ENCODE data around the gene FAM169A.
"Not testable (repeated sequence)": the region's sequence is repeated elsewhere in the genome, so short reads cannot be mapped to it uniquely, and the experiment has no call there.

The FAM169A gene, protein sequence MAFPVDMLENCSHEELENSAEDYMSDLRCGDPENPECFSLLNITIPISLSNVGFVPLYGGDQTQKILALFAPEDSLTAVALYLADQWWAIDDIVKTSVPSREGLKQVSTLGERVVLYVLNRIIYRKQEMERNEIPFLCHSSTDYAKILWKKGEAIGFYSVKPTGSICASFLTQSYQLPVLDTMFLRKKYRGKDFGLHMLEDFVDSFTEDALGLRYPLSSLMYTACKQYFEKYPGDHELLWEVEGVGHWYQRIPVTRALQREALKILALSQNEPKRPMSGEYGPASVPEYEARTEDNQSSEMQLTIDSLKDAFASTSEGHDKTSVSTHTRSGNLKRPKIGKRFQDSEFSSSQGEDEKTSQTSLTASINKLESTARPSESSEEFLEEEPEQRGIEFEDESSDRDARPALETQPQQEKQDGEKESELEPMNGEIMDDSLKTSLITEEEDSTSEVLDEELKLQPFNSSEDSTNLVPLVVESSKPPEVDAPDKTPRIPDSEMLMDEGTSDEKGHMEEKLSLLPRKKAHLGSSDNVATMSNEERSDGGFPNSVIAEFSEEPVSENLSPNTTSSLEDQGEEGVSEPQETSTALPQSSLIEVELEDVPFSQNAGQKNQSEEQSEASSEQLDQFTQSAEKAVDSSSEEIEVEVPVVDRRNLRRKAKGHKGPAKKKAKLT

DNA sequence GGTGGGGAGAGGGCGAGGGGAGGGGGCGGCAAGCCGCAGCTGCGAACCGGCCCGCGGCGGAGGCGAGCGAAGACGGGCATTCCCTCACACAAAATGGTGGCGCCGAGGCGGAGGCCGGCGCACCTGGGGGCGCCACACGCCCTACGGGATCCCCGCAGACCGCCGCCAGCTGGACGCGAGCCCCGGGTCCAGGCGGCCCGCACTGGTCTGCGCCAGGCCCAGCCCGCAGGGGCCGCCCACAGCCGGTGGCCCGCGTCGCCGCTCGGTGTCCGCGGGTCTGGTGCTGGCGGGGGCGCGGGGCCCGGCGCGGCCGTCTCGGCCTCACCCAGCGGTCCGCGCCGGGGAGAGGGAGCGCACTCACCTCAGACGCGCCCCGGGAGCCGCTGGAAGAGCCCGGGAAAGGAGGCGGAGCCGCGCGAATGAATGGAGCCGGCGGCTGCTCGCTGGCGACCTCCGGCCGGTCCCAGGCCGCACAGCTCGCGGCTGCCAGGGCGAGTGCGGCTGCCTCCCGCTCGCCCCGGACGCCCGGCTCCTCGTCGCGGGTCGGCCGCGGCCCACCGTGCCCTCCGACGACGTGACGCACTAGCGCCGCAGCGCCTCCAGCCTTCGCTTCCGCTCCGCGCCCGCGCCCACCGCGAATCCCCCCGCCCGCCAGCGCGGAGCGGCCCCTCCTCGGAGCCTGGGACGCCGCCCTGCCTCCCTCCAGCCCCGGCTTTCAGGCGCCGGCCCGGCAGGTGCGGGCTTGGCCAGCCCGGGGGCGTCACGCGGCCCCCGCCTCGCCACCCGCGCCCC is at the start of gene FAM169A:
Gene FAM169A (minus strand): TSS at position 584 of the 792 bp plus-strand sequence. CDS start 24,711 bp downstream, outside the sequence.
- peak; percentile 44 for DNase-seq

DNA sequence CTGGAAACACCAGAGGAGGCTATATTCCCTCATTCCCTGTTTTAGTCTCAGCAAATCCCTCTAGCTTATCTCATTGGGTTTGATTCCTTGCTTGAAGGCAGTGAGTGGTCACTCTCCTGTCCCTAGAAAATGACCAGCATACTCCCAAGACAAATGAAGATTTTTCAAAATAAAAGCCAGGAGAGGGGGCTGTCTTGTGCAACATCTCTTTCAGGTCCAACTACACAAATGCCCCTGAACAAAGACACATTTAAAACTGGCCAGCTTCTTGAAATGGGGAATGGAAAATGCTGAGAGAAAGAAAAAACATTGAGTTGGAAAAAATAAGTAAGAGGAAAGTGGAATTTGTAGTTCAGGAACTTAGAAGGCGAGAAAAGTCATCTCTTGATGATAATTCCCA is 49.3 kb upstream of the FAM169A start:
- no peak for DNase-seq

DNA sequence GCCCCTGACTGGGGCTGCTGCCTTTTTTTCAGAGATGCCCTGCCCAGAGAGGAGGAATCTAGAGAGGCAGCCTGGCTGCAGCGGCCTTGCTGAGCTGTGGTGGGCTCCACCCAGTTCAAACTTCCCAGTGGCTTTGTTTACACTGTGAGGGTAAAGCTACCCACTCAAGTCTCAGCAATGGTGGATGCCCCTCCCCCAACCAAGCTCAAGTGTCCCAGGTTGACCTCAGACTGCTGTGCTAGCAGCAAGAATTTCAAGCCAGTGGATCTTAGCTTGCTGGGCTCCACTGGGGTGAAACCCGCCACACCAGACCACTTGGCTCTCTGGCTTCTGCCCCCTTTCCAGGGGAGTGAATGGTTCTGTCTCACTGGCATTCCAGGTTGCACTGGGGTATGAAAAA is 45.2 kb upstream of the FAM169A start:
- not testable (repeated sequence) for DNase-seq

DNA sequence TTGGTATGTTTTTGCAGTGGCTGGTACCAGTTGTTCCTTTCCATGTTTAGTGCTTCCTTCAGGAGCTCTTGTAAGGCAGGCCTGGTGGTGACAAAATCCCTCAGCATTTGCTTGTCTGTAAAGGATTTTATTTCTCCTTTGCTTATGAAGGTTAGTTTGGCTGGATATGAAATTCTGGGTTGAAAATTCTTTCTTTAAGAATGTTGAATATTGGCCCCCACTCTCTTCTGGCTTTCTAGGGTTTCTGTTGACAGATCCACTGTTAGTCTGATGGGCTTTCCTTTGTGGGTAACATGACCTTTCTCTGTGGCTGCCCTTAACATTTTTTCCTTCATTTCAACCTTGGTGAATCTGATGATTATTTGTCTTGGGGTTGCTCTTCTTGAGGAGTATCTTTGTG is 43.7 kb upstream of the FAM169A start:
- DNase-seq: not testable (repeated sequence)

DNA sequence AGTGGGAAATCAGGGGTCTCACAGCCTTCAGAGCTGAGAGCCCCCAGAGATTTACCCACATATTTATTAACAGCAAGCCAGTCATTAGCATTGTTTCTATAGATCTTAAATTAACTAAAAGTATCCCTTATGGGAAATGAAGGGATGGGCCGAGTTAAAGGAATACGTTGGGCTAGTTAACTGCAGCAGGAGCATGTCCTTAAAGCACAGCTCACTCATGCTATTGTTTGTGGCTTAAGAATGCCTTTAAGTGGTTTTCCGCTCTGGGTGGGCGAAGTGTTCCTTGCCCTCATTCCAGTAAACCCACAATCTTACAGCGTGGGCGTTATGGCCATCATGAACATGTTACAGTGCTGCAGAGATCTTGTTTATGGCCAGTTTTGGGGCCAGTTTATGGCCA is 42.0 kb upstream of the FAM169A start:
- DNase-seq: not testable (repeated sequence)

DNA sequence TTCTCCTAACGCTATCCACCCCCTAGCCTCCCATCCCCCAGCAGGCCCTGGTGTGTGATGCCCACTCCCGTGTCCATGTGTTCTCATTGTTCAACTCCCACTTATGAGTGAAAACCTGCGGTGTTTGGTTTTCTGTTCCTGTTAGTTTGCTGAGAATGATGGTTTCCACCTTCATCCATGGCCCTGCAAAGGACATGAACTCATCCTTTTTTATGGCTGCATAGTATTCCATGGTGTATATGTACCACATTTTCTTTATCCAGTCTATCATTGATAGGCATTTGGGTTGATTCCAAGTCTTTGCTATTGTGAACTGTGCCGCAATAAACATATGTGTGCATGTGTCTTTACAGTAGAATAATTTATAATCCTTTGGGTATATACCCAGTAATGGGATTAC is 38.5 kb upstream of the FAM169A start:
- DNase-seq: not testable (repeated sequence)

DNA sequence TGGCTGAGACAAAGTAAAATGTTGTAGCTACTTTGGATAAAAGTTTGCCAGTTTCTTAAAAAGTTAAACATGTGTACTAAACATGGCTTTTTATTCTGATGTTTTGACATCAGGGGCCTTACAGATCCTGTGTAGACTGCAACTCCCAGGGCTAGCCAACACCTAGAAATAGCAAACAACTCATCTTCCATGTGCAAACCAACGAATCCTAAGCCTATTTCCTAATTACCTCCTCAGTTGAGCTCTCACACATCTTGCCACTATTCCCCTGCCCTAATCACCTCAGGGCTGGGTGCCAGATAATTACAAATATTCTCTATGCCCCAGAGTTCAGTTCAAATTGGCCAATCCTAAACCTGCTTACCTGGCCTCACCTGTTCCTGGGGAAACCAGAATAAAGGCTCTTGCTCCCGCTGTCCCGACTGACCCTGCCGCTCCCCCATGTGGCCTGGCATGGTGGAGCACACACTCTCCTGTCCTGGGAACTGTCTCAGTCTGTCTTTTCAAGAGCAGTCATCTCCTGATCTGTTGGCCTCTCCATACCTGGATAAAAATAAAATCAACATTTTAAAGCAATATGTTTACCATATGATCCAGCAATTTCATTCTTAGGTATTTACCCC is 37.1 kb upstream of the FAM169A start:
- peak; percentile 10 for DNase-seq

DNA sequence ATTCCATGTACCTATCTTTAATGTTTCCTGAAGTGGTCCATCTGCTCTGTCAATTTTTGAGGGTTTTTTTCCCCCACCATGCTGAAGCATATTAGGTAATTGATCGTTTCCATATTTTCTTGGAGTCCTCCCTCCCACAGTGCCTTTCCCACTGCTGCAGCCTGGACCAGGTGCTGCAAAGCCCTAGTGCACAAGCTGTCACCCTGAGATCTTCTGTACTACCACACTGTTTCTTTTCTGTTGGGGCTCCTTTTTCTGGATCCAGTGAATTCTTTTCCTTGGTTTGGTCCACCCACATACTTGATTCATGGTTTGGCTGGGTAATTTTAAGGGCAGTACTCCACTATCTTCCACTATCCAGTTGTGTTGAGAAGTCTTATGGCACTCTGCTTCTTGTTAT is 30.9 kb upstream of the FAM169A start:
- DNase-seq: no peak

DNA sequence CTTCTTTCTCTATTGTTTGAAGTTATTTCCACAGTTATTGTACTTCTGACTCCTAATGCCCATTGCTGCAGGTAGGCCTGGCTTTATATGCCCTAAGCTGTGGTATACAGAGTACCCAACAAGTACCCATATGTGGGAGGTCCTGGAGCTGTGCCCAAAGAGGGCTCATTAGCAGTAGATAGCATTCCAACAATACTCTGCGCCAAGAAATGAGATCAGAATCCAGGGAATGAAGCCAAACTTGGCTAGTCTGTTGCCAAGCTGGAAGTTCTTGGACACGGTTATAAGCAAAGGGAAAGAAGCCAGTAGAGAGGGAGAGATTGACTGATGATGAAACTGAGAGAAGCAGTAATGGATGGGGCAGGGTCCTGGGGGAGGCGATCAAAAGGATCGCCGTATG is 29.7 kb upstream of the FAM169A start:
- DNase-seq: no peak

DNA sequence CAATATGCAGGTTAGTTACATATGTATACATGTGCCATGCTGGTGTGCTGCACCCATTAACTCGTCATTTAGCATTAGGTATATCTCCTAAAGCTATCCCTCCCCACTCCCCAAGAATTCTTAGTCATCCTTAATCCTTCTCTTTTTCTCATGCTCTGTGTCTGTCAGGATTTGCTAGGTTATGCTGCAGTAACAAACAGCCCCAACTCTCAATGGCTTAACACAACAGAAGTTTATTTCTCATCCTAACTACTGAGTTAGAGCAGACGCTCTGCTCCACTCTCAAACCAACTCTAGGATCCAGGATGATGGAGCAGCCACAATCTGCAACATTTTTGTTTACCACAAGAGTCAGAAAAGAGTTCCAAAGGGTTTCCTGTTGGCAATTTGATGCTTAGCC is 28.2 kb upstream of the FAM169A start:
- no peak for DNase-seq

DNA sequence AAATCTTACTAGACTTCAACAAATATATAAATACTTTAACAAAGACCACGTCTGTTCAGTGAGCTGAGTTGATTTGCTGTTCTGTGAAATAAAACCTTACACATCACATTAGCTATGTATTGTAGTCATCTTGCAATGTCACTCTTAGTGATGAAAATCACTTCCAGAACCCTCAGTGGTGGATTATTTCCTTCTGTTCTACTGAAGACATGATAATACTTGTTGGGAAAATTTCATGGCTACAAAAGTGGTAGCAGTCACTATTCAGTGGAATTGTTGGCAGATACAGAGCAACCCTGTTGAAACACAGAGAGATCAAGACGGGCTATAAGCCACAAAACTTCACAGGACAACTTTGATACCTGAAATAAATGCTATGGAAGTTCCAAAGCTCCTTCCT is 26.7 kb upstream of the FAM169A start:
- DNase-seq: no peak

DNA sequence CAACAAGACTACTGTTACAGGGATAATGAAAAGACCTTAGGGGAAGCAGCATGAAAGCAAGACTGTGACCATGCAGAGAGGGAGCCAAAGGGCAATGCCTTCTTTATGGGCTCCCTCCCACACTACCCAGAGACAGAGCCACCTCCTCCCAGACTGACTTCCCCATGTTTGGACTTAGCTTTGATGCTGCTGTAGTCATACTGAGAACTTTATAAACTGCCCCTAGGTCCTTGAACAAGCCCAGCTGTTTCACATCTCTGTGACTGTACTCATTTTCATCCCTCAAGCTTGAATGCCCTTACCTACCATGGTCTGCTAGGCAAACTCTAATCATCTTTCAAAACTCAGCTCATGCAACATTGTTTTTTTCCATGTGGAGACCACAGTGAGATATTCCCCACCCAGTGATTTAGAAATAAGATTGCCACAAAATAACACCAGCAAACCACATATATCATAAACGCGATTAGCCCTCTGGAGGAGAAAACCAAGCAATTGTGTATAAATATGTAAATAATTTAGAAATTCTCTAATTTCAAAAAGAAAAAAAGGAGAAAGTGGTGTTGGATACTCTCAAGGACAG is 23.4 kb upstream of the FAM169A start:
- DNase-seq: no peak

DNA sequence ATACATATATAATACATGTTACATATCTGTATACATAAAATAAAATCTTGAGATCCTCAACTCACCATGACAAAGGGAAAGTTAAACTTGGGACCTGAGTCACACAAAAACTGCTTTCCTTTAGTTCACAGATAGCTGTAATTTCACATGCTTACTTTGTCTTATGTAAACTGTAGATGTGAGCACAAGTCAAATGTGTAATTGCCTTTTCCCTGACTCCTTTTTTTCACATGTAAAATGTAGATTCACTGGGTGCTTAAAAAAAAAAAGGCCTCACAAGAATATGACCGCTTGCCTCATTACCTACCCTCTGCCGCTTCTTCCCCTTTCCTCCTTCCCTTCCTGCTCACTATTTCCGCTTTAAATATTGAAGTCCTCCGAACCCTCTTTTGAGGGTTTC is 21.9 kb upstream of the FAM169A start:
- no peak for DNase-seq

DNA sequence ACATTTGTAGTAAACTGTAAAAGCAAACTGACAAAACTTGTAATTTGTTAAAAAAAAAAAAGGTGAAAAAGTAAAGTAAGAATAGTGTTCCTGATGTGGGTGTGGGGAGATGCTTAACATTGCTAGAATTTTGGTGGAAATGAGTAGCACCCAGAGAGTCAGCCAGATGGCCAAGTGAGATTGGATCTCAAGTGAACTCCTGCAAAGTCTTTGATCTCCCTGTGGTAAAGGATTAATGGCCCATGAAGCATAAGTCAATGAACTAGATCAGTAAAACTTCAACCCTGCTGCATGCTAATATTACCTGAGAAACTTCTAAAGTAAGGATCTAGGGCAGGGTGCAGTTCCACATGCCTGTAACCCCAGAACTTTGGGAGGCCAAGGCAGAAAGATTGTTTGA is 19.0 kb upstream of the FAM169A start:
- no peak for DNase-seq

DNA sequence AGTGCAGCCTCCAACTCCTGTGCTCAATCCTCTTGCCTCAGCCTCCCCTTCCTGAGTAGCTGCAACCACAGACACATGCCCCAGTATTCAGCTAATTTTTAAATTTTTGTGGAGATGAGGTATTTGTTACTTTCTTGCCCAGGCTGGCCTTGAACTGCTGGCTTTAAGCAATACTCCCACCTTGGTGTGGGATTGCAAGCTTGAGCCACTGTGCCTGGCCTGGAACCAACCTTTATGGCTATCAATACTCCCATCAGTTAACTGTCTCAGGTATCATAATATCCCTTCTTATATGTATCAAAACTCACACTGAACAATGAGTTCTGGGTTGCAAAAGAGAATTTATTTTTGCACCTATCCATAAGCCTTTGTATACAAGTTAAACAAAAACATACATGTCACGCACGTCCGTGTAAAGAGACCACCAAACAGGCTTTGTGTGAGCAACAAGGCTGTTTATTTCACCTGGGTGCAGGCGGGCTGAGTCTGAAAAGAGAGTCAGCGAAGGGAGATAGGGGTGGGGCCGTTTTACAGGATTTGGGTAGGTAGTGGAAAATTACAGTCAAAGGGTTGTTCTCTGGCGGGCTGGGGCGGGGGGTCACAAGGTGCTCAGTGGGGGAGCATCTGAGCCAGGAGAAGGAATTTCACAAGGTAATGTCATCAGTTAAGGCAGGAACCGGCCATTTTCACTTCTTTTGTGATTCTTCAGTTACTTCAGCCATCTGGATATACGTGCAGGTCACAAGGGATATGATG is 16.4 kb upstream of the FAM169A start:
- not testable (repeated sequence) for DNase-seq

DNA sequence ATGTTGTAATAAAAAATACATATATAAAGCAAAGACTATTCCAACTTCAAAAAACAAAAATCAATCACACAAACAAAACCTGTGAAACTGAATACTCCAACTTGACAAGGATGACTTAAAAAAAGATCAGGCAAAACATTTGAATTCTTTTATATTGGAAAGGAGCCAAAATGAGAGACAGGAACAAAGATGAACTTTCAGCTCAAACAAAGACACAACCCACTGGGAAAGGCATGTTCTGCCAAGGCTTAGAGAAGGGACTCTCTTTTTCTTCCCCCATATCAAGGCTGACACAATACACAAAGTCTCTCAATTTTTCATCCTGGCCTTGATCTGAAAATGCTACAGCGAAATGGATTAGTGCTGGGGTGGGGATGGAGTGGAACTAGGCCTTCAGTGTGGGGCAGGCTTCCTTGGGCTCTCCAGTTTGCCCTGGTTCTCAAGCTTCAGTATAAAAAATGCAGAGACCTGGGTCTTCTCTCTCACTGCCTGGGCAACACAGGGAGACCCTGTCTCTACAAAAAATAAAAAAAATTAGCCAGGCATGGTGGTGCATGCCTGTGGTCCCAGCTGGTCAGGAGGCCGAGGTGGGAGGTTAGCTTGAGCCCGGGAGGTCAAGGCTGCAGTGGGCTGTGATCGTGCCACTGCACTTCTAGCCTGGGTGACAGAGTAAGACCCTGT is 11.6 kb upstream of the FAM169A start:
- no peak for DNase-seq

DNA sequence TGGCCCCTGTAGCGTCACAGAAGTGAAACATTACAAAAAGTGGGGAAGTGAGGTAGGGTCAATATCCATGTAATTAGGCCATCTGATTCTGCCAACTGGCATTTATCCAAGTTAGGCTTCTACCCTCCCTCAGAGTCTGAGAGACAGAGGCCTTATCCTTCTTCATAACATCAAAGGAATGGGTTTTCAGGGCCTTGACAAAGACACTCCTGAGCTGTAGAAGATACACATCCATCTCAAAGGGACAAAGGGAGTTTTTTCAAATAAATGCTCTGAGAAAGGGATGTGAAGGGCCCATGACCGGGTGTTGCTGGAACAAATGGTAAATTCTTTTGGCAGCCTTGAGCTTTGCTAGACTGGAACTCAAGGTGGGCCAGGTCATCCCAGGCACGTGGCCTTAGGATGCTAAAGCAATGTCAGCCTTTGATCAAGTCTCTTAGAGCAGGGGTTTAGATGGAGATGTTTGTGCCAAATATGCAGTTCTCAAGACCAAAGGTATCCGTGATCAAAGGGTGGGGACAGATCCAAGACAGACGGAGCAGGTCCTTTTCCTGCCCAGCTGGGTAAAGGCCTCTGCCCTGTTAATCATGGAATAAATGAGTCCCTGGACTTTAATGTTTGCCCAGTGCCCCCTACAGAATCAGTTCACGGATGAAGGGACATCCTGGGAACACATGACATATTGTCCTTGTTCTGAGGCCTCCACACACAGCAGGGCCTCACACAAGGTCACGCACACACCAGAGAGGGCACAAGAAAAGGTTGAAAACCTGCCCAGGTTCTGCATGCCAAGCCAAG is 10.0 kb upstream of the FAM169A start:
- DNase-seq: no peak

DNA sequence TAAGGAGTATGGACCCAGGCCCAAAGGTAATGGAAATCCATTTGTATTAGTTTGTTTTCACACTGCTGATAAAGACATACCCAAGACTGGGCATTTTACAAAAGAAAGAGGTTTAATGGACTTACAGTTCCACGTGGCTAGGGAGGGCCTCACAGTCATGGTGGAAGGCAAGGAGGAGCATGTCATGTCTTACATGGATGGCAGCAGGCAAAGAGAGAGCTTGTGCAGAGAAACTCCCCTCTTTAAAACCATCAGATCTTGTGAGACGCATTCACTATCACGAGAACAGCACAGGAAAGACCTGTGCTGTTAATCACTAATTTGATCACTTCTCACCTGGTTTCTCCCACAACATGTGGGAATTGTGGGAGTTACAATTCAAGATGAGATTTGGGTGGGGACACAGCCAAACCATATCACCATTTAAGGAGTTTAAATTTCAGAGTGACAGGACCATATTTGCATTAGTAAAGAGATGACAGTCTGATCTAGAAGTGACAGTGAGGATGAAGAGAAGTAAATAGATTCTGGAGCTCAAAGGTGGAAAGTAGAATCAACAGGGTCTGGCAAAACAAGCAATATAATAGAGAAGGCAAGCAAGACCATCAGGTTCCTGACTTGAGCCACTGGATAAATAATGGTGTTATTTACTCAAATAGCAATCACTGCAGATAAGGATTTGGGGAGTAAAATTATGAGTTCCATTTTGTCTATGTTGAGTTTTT is 7.5 kb upstream of the FAM169A start:
- no peak for DNase-seq

DNA sequence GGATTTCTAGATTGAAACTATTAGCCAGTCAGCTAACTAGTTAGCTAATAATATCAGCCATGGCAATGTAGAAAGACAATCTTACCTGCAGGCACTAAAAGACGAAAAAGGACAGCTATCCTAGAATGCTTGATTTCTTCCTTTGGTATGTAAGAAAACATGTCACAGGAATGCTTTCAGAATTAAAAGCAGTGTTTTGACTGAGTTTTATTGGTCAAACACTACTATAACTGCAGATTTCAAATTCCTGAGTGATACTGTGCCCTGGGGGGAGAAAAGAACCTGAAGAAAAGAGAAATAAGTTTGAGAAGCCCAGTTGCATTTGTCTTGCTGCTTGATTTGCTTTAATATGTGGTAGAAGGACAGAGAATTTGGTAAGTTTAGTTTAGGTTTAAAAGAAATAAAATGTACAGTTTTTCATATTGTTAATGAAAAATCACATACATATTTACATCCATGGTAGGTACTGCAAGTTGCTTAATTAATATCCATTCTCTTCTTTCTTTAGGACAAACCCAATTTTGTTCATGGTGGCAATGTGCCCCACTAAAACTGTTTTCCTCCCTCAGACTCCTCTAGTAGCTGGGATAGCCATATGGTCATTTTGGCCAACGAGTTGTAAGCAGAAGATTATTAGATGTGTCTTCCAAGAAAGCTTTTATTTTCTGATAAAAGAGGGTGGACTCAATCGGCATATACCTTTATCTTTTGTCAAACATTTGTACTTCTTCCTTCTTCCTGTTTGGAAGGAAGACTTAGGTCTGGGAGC is 4.3 kb upstream of the FAM169A start:
- DNase-seq: no peak
